Vagina (tissue), 2 donors: ENCODE measurements around the gene S100B.

ENCODE experiments used
- POLR2A ChIP-seq, 2 donors: fragments of 450-650 bp; IDR thresholded peaks; one replicate each; pipeline ENCODE4 v1.6.1; 2017; ENCODE audit warnings: antibody characterized with exemption in 2 of 2, mild to moderate bottlenecking in 2 of 2, moderate library complexity in 2 of 2
- POLR2AphosphoS5 ChIP-seq, 2 donors: sonication (generic); formaldehyde crosslinking; IDR thresholded peaks; one replicate each; pipeline ENCODE4 v1.9.0; 2017; ENCODE audit warnings: antibody characterized with exemption in 2 of 2, mild to moderate bottlenecking in 2 of 2, low read depth in 1 of 2; ENCODE audit not compliant: insufficient read depth in 1 of 2
- TF ChIP-seq, protein P1 (sequence below), 3 experiments: fragments of 450-650 bp in 2 of 3; fragments of 200-600 bp in 1 of 3; sonication (generic) in 1 of 3; IDR thresholded peaks; one replicate each; pipeline ENCODE4 v1.5.1; 2017 to 2019; ENCODE audit warnings: antibody characterized with exemption in 3 of 3, mild to moderate bottlenecking in 2 of 3, moderate library complexity in 2 of 3

DNA sequence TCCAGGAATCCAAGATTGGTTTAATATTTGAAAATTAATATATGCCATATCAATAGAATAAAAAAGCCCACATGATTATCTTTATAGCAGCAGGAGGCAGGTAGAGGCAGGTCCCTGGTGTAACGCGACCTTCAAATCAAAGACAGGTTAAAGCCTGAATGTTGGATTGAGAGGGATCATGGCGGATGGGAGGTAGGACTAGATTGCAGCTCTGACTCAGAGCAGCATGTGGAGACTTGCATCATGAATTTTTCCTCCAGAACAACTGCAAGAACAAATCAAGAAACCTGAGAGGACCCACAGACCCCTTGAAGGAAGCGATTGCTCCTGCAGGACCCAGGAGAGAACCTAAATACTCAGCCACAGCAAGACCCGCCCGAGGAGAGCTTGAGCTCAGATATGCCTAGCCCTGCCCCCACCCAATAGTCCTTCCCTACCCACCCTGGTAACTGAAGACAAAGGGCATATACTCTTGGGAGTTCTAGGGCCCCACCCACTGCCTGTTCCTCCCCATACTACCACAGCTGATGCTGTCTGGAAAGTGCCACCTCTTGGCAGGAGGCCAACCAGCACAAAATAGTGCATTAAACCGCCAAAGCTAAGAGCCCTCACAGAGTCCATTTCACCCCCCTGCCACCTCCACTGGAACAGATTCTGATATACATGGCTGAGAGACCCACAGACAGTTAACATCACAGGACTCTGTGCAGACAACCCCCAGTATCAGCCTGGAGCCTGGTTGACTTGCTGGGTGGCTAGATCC is 19.5 kb downstream of the S100B start:
- TF ChIP-seq, protein P1, sequence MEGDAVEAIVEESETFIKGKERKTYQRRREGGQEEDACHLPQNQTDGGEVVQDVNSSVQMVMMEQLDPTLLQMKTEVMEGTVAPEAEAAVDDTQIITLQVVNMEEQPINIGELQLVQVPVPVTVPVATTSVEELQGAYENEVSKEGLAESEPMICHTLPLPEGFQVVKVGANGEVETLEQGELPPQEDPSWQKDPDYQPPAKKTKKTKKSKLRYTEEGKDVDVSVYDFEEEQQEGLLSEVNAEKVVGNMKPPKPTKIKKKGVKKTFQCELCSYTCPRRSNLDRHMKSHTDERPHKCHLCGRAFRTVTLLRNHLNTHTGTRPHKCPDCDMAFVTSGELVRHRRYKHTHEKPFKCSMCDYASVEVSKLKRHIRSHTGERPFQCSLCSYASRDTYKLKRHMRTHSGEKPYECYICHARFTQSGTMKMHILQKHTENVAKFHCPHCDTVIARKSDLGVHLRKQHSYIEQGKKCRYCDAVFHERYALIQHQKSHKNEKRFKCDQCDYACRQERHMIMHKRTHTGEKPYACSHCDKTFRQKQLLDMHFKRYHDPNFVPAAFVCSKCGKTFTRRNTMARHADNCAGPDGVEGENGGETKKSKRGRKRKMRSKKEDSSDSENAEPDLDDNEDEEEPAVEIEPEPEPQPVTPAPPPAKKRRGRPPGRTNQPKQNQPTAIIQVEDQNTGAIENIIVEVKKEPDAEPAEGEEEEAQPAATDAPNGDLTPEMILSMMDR (IDR thresholded peaks at IDR 0.05), result no peak
- TF ChIP-seq POLR2A (IDR thresholded peaks at IDR 0.05) (no peak), POLR2AphosphoS5 (IDR thresholded peaks at IDR 0.05; ENCODE audit: insufficient read depth in 1 of 2, low read depth in 1 of 2) (no peak)
